GM12878 (cell line): Measurements from ENCODE around the gene YDJC.

Experiments
- ATF2 ChIP-seq: IDR thresholded peaks from 2 replicates; pipeline ENCODE4 v1.6.1; 2012; ENCODE audit warnings: low read length, inconsistent platforms
- ATF3 ChIP-seq: IDR thresholded peaks from 2 replicates; pipeline ENCODE4 v1.6.1; 2011; ENCODE audit warnings: low read depth, mild to moderate bottlenecking, low read length, moderate library complexity, borderline replicate concordance; ENCODE audit errors: extremely low read depth
- CHD2 ChIP-seq: IDR thresholded peaks from 2 replicates; pipeline ENCODE4 v1.6.1; 2011; ENCODE audit warnings: low read depth, low read length, improper control_type of control experiment, borderline replicate concordance
- CTCF ChIP-seq, 3 experiments: IDR thresholded peaks in 2 of 3; conservative IDR thresholded peaks in 1 of 3; 2 replicates each; pipeline ENCODE4 v1.5.1; 2011; ENCODE audit warnings: low read depth in 3 of 3, low read length in 3 of 3, mild to moderate bottlenecking in 3 of 3, control low read depth in 2 of 3, moderate library complexity in 2 of 3, inconsistent platforms in 1 of 3, mixed read lengths in 1 of 3; ENCODE audit not compliant: control insufficient read depth in 2 of 3, insufficient read depth in 1 of 3; ENCODE audit errors: extremely low read depth in 1 of 3
- KDM1A ChIP-seq: fragments of 200-600 bp; sonication (generic); IDR thresholded peaks from 2 replicates; pipeline ENCODE4 v1.6.1; 2016; ENCODE audit warnings: borderline replicate concordance
- NR2C1 ChIP-seq: fragments of 450-650 bp; IDR thresholded peaks from 2 replicates; pipeline ENCODE4 v1.6.1; 2017; ENCODE audit warnings: antibody characterized with exemption, mild to moderate bottlenecking, moderate library complexity
- PAX5 ChIP-seq: IDR thresholded peaks from 2 replicates; pipeline ENCODE4 v1.6.1; 2011; ENCODE audit warnings: low read depth, low read length, borderline replicate concordance
- PBX3 ChIP-seq: IDR thresholded peaks from 2 replicates; pipeline ENCODE4 v1.6.1; 2011; ENCODE audit warnings: mild to moderate bottlenecking, low read depth, low read length, moderate library complexity; ENCODE audit not compliant: insufficient replicate concordance
- POLR2A ChIP-seq: IDR thresholded peaks from 2 replicates; pipeline ENCODE4 v1.6.1; 2011; ENCODE audit warnings: low read depth, mild to moderate bottlenecking, low read length
- POLR2AphosphoS2 ChIP-seq: IDR thresholded peaks from 2 replicates; pipeline ENCODE4 v1.6.1; 2011; ENCODE audit warnings: low read depth, mild to moderate bottlenecking, low read length, improper control_type of control experiment, moderate library complexity
- TAF1 ChIP-seq: IDR thresholded peaks from 2 replicates; pipeline ENCODE4 v1.6.1; 2011; ENCODE audit warnings: mild to moderate bottlenecking, low read depth, low read length, borderline replicate concordance
- TBL1XR1 ChIP-seq: IDR thresholded peaks from 2 replicates; pipeline ENCODE4 v1.6.1; 2012; ENCODE audit warnings: low read depth, low read length, improper control_type of control experiment
- ZBTB40 ChIP-seq: fragments of 450-650 bp; IDR thresholded peaks from 2 replicates; pipeline ENCODE4 v1.6.1; 2016; ENCODE audit warnings: mild to moderate bottlenecking, moderate library complexity, borderline replicate concordance

- TF ChIP-seq KDM1A (no peak), CTCF (IDR thresholded peaks at IDR 0.05 in 2 of 3, conservative IDR thresholded peaks at IDR 0.05 in 1 of 3; ENCODE audit: control insufficient read depth in 2 of 3, extremely low read depth in 1 of 3, insufficient read depth in 1 of 3, low read depth in 3 of 3, low read length in 3 of 3) (no peak), PAX5 (no peak), CHD2 (no peak), TAF1 (no peak), POLR2A (no peak), TBL1XR1 (no peak), NR2C1 (no peak), ATF2 (no peak), PBX3 (no peak), ZBTB40 (no peak), POLR2AphosphoS2 (no peak), ATF3 (no peak)
Measured at GRCh38 chr22:21673534-21674321, 43.9 kb upstream of the YDJC start.
